Hematopoietic multipotent progenitor cell treated with erythropoietin and hydrocortisone succinate and interleukin-3 and kit ligand, for 8 days (in vitro differentiated cells): ENCODE data around the gene CAB39.
"Not testable (repeated sequence)": the region's sequence is repeated elsewhere in the genome, so short reads cannot be mapped to it uniquely, and the experiment has no call there.

Experiments used
- DNase-seq: peaks from one replicate; pipeline ENCODE4 v3.0.0-alpha.2; 2015

CAB39 gene

GRCh38 chr2:230684270-230685168 is 28.1 kb upstream of the CAB39 start:
- DNase-seq = no peak

GRCh38 chr2:230685178-230685577 is 27.5 kb upstream of the CAB39 start:
- no peak for DNase-seq

- no peak for DNase-seq
Observed at GRCh38 chr2:230687498-230687897, 25.1 kb upstream of the CAB39 start.

GRCh38 chr2:230688490-230688889 is 24.2 kb upstream of the CAB39 start:
- no peak for DNase-seq

DNA sequence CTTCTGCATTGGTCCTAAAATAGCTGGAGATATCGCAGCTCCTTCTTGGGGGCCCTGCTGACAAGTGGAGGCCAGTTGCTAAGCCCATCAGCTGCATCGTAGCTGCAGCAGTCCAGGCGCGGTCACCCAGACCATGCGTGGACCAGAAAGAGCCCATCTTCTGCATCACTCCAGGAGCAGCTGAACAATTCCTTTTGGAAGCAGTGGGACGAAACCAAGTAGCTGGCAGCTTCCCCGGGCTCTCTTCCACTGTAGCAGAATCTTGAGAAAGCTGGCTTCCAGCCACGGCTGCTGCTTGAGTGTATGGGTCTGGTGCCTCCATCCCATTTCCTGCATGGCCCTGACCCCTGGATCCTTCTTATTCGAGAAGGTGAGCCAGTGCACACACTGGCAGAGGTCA is 22.2 kb upstream of the CAB39 start:
- no peak for DNase-seq

GRCh38 chr2:230691005-230691647 is 21.5 kb upstream of the CAB39 start:
- DNase-seq = no peak

DNA sequence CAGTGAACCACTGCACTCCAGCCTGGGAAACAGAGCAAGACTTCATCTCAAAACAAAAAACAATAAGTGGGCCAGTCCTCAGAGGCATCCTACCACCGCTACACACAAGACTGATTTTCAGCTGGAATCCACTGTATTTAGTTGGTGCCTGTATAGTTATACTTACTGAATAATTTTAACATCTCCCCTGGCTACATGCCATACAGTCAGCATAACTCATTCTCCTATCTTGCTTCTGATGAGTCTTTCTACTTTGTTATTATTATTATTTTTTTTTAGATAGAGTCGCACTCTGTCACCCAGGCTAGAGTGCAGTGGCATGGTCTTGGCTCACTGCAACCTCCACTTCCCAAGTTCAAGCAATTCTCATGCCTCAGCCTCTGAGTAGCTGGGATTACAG is 19.9 kb upstream of the CAB39 start:
- no peak for DNase-seq

DNA sequence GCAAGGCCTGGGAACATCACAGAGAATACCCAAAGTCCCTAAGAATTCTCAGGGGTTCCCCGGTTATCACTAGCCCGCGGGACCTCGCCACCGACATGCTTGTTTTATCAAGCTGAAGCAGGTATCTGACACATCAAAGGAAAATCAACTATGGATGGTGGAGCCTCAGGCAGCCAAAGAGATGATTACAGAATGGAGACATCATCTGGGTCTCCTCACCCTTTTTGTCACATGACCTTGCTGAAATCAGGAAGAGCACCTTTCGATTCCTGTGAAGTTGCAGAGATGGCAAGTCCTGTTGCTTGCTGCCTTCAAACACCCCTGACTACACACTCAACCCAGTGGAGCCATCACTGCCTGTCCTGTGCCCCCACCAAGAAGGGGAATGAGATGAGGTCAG is 19.2 kb upstream of the CAB39 start:
- DNase-seq = no peak

DNA sequence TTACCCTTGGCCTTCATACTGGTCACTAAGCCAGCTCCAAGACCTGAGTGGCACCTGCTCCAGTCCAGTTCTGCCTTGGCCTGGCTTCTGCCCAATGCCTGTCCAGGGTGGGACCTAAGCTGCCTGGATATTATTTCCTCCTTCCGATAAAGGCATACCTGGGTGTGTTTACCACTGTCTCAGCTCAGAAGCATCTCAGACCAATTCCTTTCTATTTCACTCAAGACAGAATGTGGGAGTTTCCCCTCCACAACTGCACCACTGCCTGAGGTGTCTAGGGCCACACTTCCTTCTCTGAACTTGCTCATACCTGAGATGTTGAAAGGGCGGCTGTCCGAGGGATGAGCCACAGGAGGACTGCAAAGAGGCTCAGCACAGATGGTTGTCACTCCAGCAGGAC is 18.4 kb upstream of the CAB39 start:
- DNase-seq = no peak

DNA sequence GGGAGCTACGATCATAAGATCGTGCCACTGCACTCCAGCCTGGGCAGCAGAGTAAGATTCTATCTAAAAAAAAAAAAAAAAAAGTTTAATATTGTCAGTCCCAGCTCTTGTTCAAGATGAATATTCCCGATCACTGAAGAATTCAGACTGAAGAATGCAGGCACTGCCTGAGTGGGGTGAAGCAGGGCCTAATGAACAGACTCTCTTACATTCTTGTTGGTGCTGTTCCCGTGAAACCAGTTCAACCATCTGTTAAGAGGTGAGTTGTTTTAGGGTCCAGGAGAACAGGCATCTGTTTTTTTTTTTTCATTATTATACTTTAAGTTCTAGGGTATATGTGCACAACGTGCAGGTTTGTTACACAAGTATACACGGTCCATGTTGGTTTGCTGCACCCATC is 17.1 kb upstream of the CAB39 start:
- no peak for DNase-seq

- DNase-seq = no peak
Observed at GRCh38 chr2:230696670-230697069, 16.0 kb upstream of the CAB39 start.

DNA sequence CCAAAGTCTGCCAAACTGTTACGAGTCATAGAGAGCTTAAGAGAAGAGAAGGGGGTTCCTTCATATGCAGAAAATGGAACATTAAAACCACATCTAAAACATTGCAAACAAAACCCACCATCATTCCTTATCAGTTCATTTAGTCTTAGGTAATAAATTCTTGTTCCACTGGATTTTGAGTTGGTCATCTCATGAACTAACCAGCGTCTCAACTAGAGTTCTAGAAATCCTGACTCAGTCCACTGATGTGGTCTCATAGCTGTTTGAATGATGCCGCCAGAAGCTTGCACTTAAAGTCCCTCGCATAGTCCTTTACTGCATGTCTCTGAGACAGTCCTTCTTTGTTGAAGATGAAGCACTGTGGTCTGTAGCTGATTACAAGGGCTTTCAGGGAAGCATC is 15.0 kb upstream of the CAB39 start:
- DNase-seq = no peak

DNA sequence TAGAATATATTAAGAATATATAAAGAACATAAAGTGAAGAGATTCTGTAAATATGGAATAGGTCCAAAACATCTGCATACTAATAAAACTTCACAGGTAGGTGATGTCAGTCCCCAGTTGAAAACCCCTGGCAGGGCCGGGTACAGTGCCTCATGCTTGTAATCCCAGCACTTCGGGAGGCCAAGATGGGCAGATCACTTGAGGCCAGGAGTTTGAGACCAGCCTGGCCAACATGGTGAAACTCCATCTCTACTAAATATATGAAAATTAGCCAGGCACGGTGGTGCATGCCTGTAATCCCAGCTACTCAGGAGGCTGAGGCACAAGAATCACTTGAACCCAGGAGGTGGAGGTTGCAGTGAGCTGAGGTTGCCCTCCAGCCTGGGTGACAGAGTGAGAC is 13.9 kb upstream of the CAB39 start:
- not testable (repeated sequence) for DNase-seq

DNA sequence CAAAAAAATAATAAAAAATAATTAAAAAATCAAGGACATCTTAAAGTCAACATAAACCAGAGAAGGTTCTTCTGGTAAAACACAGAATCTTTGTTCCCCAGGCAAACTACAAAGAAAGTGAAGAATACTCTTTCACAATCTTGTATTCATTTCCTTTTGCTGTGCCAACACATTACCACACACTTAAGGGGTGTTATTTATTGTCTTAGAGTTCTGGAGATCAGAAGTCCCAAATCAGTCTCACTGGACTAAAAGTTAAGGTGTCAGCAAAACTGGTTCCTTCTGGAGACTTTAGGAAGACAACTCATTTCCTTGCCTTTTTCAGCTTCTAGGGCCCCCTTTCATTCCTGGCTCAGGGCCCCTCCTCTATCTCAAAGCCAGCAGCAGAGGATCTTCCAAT is 12.2 kb upstream of the CAB39 start:
- DNase-seq = no peak

- DNase-seq = no peak
Observed at GRCh38 chr2:230701308-230701707, 11.3 kb upstream of the CAB39 start.

DNA sequence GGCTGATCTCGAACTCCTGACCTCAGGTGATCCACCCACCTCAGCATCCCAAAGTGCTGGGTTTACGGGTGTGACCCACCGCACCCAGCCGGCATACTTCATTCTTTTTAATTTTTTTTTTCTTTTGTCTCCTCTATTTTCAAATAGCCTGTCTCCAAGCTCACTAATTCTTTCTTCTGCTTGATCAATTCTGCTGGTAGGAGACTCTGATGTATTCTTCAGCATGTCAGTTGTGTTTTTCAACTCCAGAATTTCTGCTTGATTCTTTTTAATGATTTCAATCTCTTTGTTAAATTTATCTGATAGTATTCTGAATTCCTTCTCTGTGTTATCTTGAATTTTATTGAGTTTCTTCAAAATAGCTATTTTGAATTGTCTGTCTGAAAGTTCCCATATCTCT is 10.2 kb upstream of the CAB39 start:
- not testable (repeated sequence) for DNase-seq

DNA sequence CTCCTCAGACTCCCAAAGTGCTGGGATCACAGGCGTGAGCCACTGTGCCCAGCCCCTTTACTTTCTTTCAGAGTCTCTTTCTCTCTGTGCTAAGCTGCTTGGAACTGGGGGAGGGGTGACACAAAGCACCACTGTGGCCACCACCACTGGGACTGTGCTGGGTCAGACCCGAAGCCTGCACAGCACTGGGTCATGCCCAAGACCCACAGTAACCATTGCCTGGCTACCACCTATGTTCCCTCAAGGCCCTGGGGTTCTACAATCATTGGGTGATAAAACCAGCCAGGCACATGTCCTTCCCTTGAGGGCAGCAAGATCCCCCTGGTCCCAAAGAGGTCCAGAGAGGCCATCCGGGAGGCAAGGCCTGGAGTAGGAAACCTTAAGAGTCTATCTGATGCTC is 9.1 kb upstream of the CAB39 start:
- DNase-seq = no peak

GRCh38 chr2:230706053-230706521 is 6.6 kb upstream of the CAB39 start:
- no peak for DNase-seq

DNA sequence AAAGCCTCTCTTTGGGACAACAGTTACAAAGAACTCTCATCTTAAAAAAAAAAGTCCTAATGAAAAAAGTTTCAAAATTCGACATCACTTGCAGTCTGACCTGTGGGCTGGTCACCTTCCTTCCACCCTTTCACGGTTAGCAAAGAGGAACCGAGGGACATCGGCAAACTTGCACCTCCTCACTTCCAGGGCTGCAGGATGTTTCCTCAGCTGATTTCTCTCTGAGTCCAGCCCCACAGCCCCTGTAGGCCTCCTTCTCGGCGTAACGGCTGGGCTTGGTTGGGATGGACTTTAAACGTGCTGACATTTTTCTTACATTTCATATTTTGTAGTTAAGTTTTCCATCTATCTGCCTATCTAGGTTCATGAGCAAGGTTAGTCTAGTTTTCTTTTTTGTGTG is 5.7 kb upstream of the CAB39 start:
- no peak for DNase-seq

DNA sequence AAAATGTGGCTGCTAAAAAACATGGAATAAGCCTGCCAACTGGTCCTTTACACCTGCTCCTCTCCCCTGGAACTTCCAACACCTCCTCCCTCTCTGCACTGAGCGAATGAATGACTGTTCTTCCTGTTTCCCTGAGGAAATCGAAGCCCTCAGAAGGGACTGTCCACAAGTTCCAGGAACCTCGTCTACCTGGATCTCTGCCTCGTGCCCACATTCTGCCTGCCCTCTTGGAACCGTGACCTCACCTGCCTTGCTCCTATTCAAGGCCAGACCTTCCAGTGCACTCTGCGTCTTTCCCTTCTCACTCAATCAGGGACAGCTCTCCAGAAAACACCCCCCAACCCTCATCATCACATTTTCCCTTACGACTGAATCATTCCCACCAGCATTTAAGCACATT is 4.4 kb upstream of the CAB39 start:
- DNase-seq = no peak

- DNase-seq = no peak
Observed at GRCh38 chr2:230711224-230711623, 1.4 kb upstream of the CAB39 start.

- DNase-seq = peak; percentile 95
Observed at GRCh38 chr2:230713331-230714135, 891 bp downstream of the CAB39 start.

DNA sequence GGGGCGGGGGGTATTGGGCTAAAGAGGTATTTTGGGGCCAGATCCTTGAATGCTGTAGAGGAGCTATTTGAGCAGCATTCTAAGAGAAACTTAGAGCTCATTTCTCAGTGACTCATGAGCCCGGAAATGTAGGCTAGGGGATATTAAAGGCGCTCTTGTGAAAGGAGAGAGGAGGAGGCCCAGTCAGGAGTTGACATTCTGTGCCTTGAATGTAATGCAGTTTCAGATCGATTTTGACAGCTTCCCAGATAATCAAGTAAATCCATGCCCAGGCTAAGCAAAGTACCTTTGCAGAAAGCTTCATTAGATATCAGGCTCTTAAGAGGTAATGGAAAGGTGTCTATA is 1.5 kb downstream of the CAB39 start:
- DNase-seq = peak; percentile 50

DNA sequence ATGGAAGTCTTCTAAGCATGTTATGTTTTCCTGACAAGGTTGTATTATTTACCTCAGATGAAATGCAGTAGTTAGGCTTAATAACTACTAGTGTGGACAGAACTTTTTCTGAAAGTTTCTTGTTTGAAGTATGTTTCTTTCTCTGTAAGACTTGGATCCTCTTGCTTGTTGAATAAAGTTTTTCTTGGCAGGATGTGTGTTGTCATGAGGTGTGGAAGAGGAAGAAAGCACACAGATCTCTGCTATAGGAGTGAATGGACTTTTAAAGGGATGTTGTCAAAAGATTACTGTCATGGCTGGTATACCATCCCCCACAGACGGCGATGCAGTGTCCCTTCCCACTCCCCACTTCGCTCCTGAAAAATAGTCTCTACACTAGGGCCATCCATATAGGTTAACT is 2.6 kb downstream of the CAB39 start:
- peak; percentile 26 for DNase-seq
